ENCODE data around the gene HS3ST4.

The HS3ST4 gene

GRCh38 chr16:25691519-25692091 is at the start of gene HS3ST4:
Gene HS3ST4 (plus strand): TSS chr16:25691959.
- no peak for DNase-seq (ENCODE audit: low read depth)

- no peak for DNase-seq (ENCODE audit: low read depth)
Measured at GRCh38 chr16:25643633-25644032, 48.1 kb upstream of the HS3ST4 start.

DNA sequence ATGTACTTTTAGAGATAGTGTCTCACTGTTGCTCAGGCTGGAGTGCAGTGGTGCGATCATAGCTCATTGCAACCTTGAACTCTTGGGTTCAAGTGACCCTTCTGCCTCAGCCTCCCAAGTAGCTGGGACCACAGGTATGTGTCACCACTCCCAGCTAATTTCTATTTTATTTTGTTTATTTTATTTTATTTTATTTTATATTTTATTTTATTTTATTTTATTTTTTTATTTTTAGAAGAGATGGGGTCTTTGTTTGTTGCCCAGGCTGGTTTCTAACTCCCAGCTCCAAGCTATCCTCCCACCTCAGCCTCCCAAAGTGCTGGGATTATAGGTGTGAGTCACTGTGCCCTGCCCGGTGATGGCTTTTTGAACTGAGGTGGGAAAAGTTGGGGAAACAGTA is 35.1 kb upstream of the HS3ST4 start:
- no peak for DNase-seq (ENCODE audit: low read depth)

- no peak for DNase-seq (ENCODE audit: low read depth)
Measured at GRCh38 chr16:25676820-25677219, 14.9 kb upstream of the HS3ST4 start.

DNA sequence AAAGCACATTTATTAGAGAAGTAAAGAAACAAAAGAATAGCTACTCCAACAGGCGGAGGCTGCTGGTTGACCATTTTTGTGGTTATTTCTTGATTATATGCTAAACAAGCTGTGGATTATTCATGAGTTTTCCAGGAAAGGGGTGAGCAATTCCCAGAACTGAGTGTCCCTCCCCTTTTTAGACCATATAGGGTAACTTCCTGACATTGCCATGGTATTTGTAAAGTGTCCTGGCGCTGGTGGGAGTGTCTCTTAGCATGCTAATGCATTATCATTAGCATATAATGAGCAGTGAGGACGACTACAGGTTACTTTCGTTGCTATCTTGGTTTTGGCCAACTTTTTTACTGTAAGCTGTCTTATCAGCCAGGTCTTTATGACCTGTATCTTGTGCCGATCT is 12.2 kb upstream of the HS3ST4 start:
- DNase-seq (ENCODE audit: low read depth) = no peak

GRCh38 chr16:25689137-25689836 is 2.5 kb upstream of the HS3ST4 start:
- no peak for DNase-seq (ENCODE audit: low read depth)

GRCh38 chr16:25690552-25691143 is 1.1 kb upstream of the HS3ST4 start:
- no peak for DNase-seq (ENCODE audit: low read depth)

DNA sequence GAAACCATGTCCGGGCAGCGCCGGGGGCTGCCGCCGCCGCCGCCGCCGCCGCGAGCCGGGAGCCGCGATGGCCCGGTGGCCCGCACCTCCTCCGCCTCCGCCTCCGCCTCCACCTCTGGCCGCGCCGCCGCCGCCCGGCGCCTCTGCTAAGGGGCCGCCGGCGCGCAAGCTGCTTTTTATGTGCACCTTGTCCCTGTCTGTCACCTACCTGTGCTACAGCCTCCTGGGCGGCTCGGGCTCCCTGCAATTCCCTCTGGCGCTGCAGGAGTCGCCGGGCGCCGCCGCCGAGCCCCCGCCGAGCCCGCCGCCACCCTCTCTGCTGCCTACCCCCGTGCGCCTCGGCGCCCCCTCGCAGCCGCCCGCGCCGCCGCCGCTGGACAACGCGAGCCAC is 587 bp downstream of the HS3ST4 start:
- no peak for DNase-seq (ENCODE audit: low read depth)

DNA sequence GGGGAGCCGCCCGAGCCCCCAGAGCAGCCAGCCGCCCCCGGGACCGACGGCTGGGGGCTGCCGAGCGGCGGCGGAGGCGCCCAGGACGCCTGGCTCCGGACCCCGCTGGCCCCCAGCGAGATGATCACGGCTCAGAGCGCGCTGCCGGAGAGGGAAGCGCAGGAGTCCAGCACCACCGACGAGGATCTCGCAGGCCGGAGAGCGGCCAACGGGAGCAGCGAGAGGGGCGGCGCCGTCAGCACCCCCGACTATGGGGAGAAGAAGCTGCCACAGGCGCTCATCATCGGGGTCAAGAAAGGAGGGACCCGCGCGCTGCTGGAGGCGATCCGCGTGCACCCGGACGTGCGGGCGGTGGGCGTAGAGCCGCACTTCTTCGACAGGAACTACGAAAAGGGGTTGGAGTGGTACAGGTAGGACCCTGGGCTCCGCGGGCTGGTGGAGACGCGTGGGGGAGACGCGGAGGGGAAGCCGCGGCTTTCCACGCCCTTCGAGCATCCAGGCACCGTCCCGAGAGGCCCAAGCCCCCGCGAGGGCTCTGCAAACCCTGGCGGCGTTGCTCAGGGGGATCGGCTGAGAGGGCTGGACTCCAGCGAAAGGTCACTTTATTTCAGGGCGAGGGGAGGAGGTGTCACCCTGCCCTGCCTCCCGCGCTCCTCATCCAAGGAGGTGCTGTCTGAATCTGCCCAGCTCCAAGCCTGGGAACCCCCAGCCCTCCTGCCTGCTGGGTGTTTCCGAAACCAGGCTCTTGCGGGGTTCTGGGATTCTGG is 1.2 kb downstream of the HS3ST4 start:
- no peak for DNase-seq (ENCODE audit: low read depth)

DNA sequence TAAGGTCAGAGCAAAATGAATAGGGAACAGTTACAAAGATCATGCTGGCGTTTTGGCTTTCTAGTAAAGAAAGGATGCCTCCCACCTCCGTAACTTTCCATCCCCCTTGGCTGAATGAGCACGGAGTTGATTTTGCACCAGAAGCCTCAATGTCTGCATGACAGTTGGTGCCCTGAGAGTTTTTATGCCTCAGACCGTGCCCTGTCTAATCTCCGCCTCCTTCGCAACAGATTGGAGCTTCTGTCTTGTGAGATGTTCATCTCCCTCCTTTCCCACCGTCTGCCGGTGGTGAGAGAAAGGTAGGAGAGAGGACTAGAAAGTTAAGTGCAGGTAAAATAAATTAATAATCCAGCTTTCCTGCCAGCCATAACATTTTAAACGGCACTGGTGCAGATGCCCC is 1.9 kb downstream of the HS3ST4 start:
- DNase-seq (ENCODE audit: low read depth) = no peak

DNA sequence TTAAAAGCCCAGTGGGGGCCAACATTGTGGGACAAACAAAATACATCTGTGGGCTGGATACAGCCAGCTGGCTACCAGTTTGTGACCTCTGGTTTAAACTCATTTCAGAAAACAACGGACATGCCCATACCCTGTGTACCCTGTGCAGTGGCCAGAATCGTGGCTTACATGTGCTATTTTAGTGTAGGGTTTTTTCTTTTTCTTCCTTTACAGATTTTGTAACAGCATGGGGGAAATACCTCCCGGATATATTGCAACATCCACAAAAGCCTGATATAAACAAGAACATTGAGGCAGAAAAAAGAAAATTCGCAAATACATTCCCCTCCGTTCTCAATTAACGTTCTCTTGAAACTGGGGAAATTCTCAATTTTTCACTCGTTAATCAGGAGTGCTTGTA is 7.3 kb downstream of the HS3ST4 start:
- no peak for DNase-seq (ENCODE audit: low read depth)

DNA sequence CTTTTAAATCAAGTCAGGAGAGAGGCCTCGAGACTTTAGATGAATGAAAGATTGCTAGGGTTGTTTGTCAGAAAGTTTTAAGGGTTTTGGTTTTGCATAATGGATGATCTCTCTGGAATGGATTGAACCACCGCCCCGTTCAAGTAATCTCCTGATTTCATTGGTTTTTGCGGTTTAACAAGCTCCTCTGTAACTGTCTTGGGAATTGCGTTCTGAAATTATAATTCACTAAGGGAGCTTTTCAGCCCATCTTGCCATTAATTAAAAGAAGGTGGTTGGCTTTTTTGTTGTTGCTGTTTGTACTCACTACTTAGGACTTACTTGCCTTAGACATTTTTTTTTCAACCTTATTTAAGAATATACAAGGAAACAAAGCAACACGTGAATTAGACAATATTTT is 8.8 kb downstream of the HS3ST4 start:
- DNase-seq (ENCODE audit: low read depth) = no peak

GRCh38 chr16:25707553-25707952 is 15.8 kb downstream of the HS3ST4 start:
- no peak for DNase-seq (ENCODE audit: low read depth)

GRCh38 chr16:25707982-25708583 is 16.3 kb downstream of the HS3ST4 start:
- DNase-seq (ENCODE audit: low read depth) = no peak

DNA sequence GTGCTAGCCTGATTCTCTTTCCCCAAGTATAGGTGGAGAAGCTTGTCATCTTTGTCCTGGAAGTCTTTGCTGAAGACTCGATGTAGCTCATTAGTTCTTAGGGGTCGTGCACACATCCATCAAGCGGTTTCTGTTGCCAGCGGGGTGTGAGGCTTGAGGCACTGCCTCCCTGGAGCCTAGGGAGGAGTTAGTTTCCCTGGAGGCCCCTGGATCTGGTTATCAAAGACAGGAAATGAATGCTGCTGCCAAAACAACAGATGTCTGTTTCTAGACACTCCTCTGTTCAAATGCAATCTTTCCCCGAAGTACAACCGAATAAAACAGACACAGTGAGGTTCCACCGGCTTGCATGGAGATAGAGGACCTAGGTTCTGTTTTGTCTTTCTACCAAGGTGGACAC is 17.5 kb downstream of the HS3ST4 start:
- no peak for DNase-seq (ENCODE audit: low read depth)

DNA sequence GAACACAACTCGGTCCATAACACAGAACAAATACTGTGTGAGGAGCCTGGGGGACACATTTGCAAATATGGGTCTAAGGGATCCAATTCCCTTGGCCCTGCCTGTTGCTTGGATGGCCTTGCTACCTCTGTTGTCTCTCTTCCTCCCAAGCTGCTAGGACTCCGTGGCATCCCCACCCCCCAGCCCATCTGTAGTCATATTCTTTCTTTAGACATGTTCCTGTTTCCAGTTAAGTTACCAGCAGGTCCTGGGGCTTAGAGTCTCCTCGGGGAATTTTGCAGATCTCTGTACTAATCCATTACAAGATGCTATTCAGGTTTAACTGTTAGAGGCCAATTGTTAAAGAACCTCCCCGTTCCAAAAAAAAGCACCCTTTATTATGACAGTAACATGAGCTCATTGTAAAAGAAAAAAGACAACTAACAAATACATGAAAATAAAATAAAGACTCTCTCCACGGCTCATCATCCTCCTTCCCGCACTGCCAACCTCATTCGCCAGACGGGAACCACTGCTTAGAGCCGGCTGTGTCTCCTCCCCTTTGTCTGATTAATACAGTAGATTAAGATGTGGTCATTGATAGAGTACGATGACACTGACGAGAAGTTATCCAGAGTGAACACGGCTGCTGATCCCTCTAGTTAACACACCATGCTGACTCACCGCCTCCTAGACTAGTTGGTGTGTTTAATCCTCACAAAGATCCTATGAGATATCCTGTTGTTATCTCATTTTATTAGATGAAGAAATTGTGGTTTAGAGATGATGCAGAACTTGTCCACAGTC is 22.2 kb downstream of the HS3ST4 start:
- no peak for DNase-seq (ENCODE audit: low read depth)

DNA sequence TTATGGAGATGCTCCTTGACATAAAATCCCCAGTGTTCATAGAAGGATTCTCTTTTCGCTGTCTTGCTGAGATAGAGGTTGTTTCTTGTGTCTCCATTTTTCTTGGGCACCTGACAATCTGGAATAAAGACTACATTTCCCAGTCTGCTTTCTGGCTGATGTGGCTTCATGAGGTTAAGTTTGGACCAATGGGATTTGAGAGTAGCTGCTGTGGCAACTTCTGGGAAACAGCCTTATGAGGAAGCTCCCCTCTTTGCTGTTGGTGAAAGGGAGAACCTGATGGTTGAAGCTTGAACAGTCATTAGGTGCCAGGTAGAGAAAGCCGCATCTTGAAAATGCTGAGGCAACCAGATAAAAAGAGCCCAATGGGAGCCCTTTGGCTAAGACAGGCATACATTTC is 24.4 kb downstream of the HS3ST4 start:
- DNase-seq (ENCODE audit: low read depth) = no peak

DNA sequence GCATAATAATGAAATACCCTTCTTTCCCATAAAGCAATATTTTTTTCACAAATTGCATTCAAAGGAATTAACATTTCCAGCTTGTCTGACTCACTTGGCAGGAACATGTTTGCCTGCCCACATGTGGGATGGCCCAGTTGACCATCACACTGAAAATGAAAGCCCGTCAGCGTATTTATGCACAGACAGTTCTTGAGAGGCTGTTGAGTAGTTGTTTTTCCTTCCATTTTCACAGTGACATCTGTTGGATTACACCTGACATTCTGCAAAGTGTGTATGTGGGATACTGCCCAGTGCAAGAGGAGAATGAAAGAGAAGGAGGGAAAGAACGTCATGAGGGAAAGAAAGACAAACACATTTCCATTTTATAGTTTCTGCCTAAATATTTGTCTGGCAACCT is 29.7 kb downstream of the HS3ST4 start:
- no peak for DNase-seq (ENCODE audit: low read depth)

DNA sequence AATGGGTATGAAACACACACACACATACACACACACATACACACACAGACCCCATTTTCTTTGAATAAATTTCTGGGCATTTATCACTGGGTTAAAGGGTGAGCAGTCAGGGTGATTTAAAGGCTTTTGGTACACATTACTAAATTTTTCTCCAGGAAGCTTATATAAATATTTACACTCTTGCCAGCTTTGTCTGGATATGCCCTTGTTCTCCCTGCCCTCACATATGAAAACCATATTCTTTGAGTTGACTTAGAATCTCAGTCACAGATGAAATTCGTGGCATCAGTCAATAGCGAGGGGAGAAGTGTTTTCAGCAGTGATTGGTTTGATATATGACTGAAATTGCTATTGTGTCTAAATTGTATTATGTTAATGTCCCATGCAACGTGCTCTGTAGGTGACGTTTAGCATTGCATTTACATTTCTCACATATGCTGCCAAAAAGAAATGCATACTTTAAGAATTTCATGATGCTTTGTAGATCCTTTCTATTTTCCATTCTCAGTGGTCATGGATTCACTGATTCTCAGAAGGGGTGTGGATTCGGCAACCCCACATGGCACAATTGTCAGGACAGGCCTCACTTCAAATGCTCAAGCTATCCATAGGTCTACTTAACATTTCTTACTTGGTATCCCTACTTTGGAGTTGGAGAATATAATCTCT is 34.8 kb downstream of the HS3ST4 start:
- DNase-seq (ENCODE audit: low read depth) = no peak

DNA sequence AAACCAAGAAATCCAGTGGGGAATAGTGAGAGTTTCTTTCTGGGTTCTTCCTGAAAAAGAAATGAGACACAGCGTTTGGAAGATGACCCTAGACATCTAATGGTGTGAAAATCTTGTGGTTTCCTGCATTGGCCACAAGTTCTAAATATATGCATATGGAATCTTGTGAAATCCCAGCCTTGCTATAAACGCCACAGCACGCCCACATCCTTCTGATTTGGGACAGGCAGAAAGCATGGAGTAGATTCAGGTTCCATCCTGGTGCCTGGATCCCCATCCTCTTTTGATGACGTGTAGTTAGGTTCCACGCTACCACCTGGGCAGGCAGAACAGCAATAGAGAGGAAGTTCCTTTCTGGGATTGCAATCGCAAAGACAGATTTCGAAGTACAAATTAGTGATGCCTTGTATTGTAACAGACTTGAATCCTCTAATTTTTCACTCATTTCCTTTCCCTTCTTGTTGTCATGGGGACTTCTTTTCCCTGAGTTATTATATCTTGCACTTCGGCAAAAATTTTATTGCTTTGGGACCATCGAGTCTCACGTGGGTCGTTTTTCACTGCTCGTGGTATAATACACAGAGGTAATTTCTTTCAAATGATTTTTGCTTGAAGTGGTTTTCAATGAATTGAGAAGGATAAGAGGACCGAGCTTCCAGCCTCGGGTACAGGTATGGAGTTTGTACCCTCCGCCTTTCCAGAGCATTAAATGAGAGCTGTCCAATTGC is 37.6 kb downstream of the HS3ST4 start:
- DNase-seq (ENCODE audit: low read depth) = no peak

DNA sequence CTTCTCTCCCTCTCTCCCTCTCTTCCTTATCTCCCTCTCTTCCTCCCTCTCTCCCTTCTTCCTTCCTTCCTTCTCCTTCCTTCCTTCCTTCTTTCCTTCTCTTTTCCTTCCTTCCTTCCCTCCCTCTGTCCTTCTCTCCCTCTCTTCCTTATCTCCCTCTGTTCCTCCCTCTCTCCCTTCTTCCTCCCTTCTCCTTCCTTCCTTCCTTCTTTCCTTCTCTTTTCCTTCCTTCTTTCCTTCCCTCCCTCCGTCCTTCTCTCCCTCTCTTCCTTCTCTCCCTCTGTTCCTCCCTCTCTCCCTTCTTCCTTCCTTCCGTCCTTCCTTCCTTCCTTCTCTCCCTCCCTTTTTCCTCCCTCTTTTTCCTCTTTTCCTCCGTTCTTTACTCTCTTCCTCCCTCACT is 38.6 kb downstream of the HS3ST4 start:
- no peak for DNase-seq (ENCODE audit: low read depth)

All from stimulated activated CD4-positive, alpha-beta T cell treated with anti-CD3 and anti-CD28 coated beads, Interleukin-2, amount 100 ng/mL, for 4 hours (primary cell).